HG02943 (cell line): Measurements from ENCODE around the gene NRXN3.

Source experiments
- ATAC-seq: cut with Tn5 transposase; IDR thresholded peaks from one replicate; pipeline ENCODE4 v1.9.1; 2021; ENCODE audit warnings: mild to moderate bottlenecking, low read depth, moderate library complexity; ENCODE audit not compliant: unreplicated experiment

The NRXN3 gene

GRCh38 chr14:79516009-79516408 is 1345.8 kb downstream of the NRXN3 start:
- no peak for ATAC-seq

GRCh38 chr14:79525416-79525815 is 1355.2 kb downstream of the NRXN3 start:
- no peak for ATAC-seq

DNA sequence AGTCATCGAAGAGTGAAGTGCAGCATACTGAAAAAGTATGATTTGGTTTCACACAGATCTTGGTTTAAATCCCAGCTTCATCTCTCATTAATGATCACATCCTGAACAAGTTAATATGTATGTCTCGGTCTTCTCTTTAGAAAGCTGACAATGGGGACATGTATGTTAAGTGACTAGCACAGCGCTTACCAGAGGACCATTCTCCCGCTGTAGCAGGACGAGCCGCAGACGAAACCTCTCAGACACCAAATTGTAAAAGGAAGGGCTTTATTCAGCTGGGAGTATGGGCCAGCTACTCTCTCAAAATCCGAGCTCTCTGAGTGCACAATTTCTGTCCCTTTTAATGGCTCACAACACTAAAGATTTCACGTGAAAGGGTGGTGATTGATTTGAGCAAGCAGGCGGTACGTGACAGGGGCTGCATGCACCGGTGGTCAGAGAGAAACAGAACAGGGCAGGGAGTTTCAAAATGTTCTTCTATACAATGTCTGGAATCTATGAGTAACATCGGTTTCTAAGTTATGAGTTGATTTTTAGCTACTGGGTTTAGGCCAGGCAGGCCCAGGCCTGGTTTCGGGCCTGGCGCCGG is 1358.7 kb downstream of the NRXN3 start:
- no peak for ATAC-seq

DNA sequence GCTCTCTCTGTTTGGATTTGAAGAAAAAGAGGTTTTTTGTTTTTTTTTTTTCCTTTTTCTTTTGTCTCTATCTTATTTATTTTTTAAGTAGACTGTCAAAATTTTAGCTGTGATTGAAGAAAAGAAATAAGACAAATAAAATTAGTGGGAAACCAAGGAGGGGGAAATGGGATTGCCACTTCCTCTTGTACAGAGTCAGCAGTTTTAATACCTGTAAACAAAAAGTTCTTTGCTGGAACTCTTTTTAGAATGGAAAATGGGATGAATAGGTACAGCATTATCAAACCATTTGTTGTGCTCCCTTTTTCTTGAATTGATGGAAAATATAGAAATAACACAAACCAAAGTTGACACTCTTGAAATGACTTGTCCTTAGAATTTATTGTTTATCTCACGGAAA is 1360.4 kb downstream of the NRXN3 start:
- no peak for ATAC-seq

GRCh38 chr14:79534703-79535353 is 1364.7 kb downstream of the NRXN3 start:
- no peak for ATAC-seq

GRCh38 chr14:79540394-79540793 is 1370.2 kb downstream of the NRXN3 start:
- ATAC-seq, result no peak

GRCh38 chr14:79542121-79542520 is 1371.9 kb downstream of the NRXN3 start:
- ATAC-seq, result no peak

DNA sequence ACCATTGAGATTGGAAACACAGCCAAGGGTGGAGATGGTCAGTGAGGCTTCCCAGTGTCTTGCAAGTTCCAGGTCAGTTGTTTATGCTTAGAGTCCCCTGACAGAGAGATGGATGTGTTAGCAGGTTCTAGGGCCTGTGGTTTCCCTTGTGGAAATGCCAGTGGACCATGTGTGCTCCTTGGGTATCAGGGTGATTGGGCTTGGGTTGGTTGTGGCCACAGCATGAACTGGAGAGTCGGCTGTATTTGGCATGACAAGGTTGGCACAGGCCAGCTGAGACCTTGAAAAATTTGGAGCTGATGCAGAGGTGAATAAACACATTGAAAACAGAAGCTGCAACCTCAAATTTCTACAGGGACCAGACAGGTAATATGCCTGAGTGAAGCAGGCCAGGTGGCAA is 1373.2 kb downstream of the NRXN3 start:
- no peak for ATAC-seq

GRCh38 chr14:79543967-79544697 is 1374.0 kb downstream of the NRXN3 start:
- no peak for ATAC-seq

DNA sequence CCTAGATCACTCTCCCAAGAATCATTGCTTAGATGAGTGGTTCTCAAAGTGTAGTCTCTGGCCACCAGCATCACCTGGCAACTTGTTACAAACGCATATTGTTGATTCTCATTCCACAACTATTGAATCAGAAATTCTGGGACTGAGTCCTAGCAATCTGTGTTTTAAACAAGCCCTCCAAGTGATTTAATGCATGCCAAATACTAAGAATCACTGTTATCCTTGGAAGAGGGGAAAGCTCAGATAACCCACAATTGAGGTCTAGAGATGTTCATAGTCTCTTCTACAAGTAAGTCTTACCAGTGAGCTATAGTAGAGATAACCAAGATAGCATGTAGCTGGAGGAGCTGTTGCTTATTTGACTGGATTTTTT is 1374.5 kb downstream of the NRXN3 start:
- ATAC-seq, result no peak

GRCh38 chr14:79548836-79549235 is 1378.7 kb downstream of the NRXN3 start:
- ATAC-seq, result no peak

- no peak for ATAC-seq
Measured at GRCh38 chr14:79549515-79549914, 1379.3 kb downstream of the NRXN3 start.

DNA sequence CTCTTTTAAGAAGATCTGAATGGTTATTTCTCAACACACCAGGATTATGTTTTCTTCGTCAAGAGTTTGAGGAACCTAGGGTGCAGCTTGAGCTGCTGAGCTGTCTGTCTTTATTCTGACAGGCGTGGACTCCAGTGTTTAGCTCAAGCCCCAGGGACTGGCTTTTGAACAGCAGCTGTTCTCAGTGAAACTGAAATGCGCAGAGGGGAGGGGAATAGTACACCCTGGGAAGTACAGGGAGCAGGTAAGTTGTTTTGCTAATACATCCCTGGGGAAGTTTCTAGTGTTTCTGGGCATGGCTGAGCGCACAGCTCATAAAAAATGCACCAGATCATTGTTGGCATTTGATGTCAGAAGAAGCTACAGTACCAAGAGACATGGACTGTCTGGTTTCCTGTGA is 1381.3 kb downstream of the NRXN3 start:
- no peak for ATAC-seq

DNA sequence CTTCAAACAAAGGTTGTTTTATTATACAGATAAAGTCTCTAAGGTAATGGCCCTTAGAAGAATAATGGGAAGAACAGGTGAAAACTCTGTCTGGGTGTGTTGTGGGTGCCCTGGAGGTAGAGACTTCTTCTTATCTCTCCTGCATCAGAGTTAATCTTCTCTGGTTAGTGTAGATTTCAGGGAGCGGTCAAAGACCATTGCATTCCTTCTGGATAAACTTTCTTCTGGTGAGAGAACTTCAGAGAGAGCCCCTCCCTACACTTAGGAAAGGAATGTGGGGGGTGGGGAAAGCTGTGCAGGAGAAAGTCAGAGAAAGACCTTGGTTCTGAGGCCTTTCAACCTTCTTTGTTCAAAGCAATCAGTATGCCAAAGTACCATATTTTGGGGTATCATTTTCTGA is 1382.6 kb downstream of the NRXN3 start:
- ATAC-seq, result no peak

- no peak for ATAC-seq
Measured at GRCh38 chr14:79554816-79555215, 1384.6 kb downstream of the NRXN3 start.

DNA sequence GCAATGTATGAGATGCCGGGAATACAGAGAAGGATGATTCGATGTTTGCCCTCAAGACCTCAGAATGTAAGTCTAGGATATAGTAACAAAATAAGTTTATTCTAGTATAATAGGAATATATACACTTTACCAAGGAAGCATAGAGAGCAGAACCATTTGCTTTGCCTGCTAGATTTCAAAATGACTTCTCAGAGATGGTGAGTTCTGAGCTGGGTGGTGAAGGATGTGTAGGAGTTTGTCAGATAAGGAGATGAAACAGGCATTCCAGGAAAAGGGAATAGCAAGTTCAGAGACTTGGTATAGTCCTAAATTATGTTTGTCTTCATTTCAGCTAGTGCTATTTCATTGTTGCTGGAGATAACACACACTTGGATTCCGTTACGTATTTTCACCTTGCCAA is 1385.3 kb downstream of the NRXN3 start:
- ATAC-seq, result no peak

- no peak for ATAC-seq
Measured at GRCh38 chr14:79557309-79557708, 1387.1 kb downstream of the NRXN3 start.

- no peak for ATAC-seq
Measured at GRCh38 chr14:79562185-79562584, 1392.0 kb downstream of the NRXN3 start.

DNA sequence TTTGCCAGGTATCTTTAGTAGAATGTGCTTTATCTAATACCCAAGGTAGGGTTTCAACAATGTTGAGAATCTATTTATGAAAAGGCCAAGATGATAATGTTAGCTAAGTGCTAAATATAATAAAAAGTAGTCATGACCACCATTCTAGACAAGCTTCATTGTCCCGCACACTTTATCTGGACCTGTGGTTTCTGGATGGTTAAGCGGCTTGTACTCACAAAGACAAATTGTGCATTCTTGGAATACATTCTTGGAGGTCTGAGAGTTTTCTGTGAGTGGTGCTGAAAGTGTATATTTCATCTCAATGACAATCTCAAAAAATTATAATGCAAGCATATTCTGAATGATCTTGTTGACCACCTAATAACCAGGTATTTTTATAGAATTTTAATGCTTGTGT is 1394.2 kb downstream of the NRXN3 start:
- ATAC-seq, result no peak

DNA sequence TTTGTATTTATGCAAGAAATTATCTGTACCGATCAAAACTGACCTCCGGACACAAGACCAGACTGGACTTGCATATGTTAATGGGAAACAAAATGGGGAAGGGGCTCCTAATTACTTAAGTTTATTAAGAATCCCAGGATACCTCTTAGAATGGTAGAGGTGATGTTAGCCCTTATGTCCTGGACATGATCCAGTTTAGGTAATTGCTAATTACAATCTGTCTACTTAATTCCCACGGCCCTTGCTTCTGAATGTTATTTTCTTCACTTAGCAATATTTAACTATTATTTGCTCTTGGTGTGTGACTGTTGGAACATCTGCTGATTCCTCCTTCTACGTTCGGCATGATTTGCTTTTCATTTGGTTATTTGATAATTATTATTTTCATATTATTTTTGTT is 1397.1 kb downstream of the NRXN3 start:
- no peak for ATAC-seq

DNA sequence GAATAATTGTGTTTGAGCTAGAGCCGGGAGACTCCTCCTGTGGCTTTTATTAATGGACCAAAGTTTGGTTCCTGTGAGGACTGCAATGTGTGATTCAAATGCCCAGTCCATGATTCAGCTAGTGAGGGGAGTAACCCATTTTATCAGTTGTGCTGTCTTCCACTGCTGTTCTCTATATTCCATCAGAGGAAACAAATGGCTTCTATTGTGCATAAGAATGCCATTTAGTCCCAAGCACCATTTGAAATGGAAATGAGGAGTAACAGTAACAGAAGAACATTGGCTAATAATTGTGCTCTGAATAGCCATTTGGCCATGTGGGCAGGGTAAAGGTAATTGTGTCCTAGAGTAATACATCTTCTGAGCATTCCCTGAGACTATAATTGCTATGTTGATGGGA is 1398.4 kb downstream of the NRXN3 start:
- no peak for ATAC-seq

DNA sequence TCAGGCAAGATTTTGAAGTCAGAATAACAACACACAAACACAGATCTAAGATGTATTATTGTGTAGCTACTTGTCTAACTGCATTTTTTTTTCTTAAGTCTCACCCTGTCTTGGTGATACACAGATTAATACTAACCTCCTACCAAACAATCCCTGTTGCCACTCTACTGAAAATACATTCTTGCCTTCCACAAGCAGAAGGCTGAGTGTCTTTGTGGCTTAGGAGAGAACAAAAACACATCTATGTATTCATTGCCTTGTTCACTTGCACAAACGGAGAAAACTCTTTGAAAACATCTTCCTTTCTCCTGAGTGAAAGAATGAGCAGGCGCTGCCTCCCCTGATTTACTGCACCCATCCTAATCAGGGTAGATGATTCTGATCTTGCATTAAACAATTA is 1398.9 kb downstream of the NRXN3 start:
- no peak for ATAC-seq
